ENCODE data around the gene LRSAM1.

Gene LRSAM1

DNA sequence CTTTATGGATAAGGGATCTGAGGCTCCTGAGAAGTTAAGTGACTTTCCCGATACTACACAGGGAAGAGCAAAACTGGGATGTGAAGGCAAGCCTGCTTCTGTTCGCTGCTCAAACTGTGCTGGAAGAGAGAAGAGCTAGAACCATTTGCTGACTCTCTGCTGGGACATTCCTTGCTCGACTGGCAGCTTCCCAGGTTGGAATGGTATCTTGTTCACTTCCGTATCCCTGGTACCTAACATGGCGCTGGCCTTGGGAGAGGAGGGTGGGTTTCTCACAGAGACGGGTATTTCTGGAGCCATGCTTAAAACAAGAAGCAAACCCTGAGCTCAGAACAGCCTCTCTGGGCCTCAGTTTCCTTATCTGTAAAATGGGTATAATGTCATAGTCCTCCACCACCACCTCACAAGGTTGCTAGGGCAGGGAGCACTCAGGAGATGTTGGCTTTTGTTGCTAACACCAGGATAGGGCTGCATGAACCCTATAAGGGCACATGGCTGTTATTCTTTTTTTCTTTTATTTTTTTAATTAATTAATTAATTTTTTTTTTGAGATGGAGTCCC lies 92.7 kb downstream of the LRSAM1 start:
- H3K9me2 ChIP-seq (replicated peaks; ENCODE audit: insufficient read depth, low read length): no peaks in the 10 kb centered on the region
- TF ChIP-seq, protein P1, sequence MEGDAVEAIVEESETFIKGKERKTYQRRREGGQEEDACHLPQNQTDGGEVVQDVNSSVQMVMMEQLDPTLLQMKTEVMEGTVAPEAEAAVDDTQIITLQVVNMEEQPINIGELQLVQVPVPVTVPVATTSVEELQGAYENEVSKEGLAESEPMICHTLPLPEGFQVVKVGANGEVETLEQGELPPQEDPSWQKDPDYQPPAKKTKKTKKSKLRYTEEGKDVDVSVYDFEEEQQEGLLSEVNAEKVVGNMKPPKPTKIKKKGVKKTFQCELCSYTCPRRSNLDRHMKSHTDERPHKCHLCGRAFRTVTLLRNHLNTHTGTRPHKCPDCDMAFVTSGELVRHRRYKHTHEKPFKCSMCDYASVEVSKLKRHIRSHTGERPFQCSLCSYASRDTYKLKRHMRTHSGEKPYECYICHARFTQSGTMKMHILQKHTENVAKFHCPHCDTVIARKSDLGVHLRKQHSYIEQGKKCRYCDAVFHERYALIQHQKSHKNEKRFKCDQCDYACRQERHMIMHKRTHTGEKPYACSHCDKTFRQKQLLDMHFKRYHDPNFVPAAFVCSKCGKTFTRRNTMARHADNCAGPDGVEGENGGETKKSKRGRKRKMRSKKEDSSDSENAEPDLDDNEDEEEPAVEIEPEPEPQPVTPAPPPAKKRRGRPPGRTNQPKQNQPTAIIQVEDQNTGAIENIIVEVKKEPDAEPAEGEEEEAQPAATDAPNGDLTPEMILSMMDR (IDR thresholded peaks at IDR 0.05; ENCODE audit: low read length): no peak
- TF ChIP-seq EZH2 (optimal IDR thresholded peaks at IDR 0.05; ENCODE audit: low read depth, low read length): no peak
- TF ChIP-seq EZH2phosphoT487 (IDR thresholded peaks at IDR 0.05; ENCODE audit: low read length): no peak
- no peak overlapping the region for H3K27ac ChIP-seq (ENCODE audit: low read length)
- no peaks in the 10 kb centered on the region for H4K20me1 ChIP-seq (ENCODE audit: insufficient read depth, low read length)
- no peak overlapping the region for H3K4me2 ChIP-seq (ENCODE audit: low read depth, low read length)
- H3K79me2 ChIP-seq (ENCODE audit: low read length): no peaks in the 10 kb centered on the region
- no peak overlapping the region for H2AFZ ChIP-seq (ENCODE audit: low read length)
- no peaks in the 10 kb centered on the region for H3F3A ChIP-seq (ENCODE audit: insufficient read depth, low read length)
- H3K4me3 ChIP-seq (ENCODE audit: low read length): no peak overlapping the region
- no peaks in the 10 kb centered on the region for H3K4me1 ChIP-seq (ENCODE audit: low read length)
- H3K9me3 ChIP-seq (replicated peaks; ENCODE audit: insufficient read depth, low read length): no peaks in the 10 kb centered on the region
- H3K36me3 ChIP-seq (replicated peaks; ENCODE audit: insufficient read depth, low read length): no peaks in the 10 kb centered on the region
- no peak overlapping the region for H3K9ac ChIP-seq (ENCODE audit: low read length)
- H3K27me3 ChIP-seq (replicated peaks; ENCODE audit: insufficient read depth, low read length): no peaks in the 10 kb centered on the region
- DNase-seq: no peak

DNA sequence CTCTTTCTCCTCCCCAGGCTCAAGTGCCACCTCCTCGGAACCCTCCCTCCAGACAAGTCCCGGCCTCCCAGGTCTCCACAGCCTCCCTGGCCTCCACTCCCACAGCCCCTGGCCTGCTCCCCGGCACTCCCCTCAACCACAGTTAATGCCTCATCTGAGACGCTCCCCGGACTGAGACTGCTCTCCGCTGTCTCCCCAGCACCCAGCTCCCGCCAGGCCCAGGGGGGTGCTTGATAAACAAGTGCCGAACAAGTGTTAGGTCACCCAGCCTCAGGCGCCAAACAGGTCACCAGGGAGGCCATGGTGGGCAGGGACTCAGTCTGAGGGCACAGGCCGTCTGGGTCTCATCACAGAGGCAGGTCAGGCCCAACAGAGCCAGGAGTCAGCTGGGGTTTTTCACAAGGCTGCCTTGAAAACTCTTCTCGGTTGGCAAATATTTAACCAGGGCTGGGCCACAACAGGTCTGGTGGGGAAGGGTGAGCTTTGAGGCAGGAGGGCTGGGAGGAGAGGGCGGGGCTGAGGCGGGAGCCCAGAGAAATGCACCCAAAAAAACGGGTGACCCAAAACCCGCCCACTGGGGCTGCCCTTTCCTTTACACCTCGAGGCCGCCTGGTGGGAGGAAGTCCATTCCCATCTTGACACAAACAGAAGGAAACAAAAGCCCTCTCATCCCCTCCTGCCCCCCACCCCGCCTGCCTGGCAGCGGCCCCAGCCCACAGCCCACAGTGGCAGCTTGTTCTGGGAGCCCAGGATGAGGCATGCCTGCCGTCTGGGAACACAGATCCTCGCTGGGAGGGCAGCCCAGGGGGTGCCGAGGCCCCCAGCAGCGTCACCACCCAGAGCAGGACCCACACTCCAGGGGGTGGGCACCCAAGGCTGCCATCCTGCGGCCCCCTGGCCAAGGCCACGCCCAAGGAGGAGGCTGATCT lies 94.2 kb downstream of the LRSAM1 start:
- Histone ChIP-seq H3K9me3 (replicated peaks; ENCODE audit: insufficient read depth, low read length) (no peaks in the 10 kb centered on the region), H3K4me2 (ENCODE audit: low read depth, low read length) (no peak overlapping the region), H3K27me3 (replicated peaks; ENCODE audit: insufficient read depth, low read length) (no peaks in the 10 kb centered on the region), H3F3A (ENCODE audit: insufficient read depth, low read length) (no peaks in the 10 kb centered on the region), H2AFZ (ENCODE audit: low read length) (no peak overlapping the region), H3K4me1 (ENCODE audit: low read length) (no peaks in the 10 kb centered on the region), H4K20me1 (ENCODE audit: insufficient read depth, low read length) (no peaks in the 10 kb centered on the region), H3K36me3 (replicated peaks; ENCODE audit: insufficient read depth, low read length) (no peaks in the 10 kb centered on the region), H3K9ac (ENCODE audit: low read length) (no peak overlapping the region), H3K27ac (ENCODE audit: low read length) (no peak overlapping the region), H3K79me2 (ENCODE audit: low read length) (no peaks in the 10 kb centered on the region), H3K4me3 (ENCODE audit: low read length) (no peak overlapping the region), H3K9me2 (replicated peaks; ENCODE audit: insufficient read depth, low read length) (no peaks in the 10 kb centered on the region)
- TF ChIP-seq EZH2 (optimal IDR thresholded peaks at IDR 0.05; ENCODE audit: low read depth, low read length) (no peak), EZH2phosphoT487 (IDR thresholded peaks at IDR 0.05; ENCODE audit: low read length) (no peak)
- TF ChIP-seq, protein P1 (IDR thresholded peaks at IDR 0.05; ENCODE audit: low read length): no peak
- DNase-seq: no peak

DNA sequence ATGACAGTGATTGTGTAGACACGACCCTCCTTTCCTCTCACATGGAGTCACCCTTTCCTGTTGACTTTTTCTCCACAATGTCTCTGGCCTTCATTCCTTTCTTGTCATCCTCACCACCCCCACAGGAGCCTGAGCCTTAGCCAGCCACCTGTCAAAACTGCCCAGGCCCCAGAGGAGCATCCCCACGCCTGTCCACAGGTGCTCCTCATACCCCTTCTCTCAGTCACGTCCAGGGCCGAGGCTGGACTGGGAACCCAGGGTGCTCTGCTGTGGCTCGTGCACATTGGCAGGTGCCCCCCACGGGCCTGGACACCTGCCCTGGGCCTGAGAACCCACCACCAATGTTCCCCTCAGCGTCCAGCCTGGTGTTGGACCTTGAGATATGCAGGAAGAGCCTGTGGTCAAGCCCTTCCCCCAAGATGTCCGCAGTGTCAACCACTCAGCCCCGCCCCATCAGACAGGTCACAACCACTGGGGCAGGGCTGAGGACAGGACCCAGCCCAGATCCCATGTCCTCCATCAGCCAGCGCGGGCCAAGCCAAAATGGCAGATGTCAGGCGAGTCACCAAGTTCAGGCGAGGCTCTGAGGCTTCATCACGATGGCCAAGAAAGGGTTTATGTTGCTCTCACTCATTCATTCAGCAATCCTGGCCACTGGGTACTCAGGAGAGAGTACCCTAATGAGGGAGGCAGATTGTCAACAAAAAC lies 95.0 kb downstream of the LRSAM1 start:
- H3K36me3 ChIP-seq (replicated peaks; ENCODE audit: insufficient read depth, low read length): no peaks in the 10 kb centered on the region
- H3K4me3 ChIP-seq (ENCODE audit: low read length): no peak overlapping the region
- H3K4me1 ChIP-seq (ENCODE audit: low read length): no peaks in the 10 kb centered on the region
- H3K9me2 ChIP-seq (replicated peaks; ENCODE audit: insufficient read depth, low read length): no peaks in the 10 kb centered on the region
- no peaks in the 10 kb centered on the region for H3K27me3 ChIP-seq (replicated peaks; ENCODE audit: insufficient read depth, low read length)
- no peak overlapping the region for H2AFZ ChIP-seq (ENCODE audit: low read length)
- no peak overlapping the region for H3K4me2 ChIP-seq (ENCODE audit: low read depth, low read length)
- TF ChIP-seq EZH2phosphoT487 (IDR thresholded peaks at IDR 0.05; ENCODE audit: low read length): no peak
- no peak for TF ChIP-seq EZH2 (optimal IDR thresholded peaks at IDR 0.05; ENCODE audit: low read depth, low read length)
- TF ChIP-seq, protein P1 (IDR thresholded peaks at IDR 0.05; ENCODE audit: low read length): no peak
- H3K9ac ChIP-seq (ENCODE audit: low read length): no peak overlapping the region
- no peaks in the 10 kb centered on the region for H4K20me1 ChIP-seq (ENCODE audit: insufficient read depth, low read length)
- H3K27ac ChIP-seq (ENCODE audit: low read length): no peak overlapping the region
- no peak for DNase-seq
- H3F3A ChIP-seq (ENCODE audit: insufficient read depth, low read length): no peaks in the 10 kb centered on the region
- no peaks in the 10 kb centered on the region for H3K9me3 ChIP-seq (replicated peaks; ENCODE audit: insufficient read depth, low read length)
- no peaks in the 10 kb centered on the region for H3K79me2 ChIP-seq (ENCODE audit: low read length)

Measured in MM.1S (cell line).